GM19395 (cell line): ENCODE data around the gene GAPT.

Experiments used
- ATAC-seq: cut with Tn5 transposase; IDR thresholded peaks from one replicate; pipeline ENCODE4 v1.9.1; 2021; ENCODE audit warnings: mild to moderate bottlenecking, moderate library complexity; ENCODE audit not compliant: unreplicated experiment

The GAPT gene

GRCh38 chr5:58460732-58461286, 30.4 kb upstream of the GAPT start:
- peak; percentile 83 for ATAC-seq

GRCh38 chr5:58462154-58462553, 29.1 kb upstream of the GAPT start:
- ATAC-seq, result no peak

- ATAC-seq, result no peak
Measured at GRCh38 chr5:58462623-58463230, 28.5 kb upstream of the GAPT start.

- peak; percentile 99 for ATAC-seq
Measured at GRCh38 chr5:58466939-58467338, 24.3 kb upstream of the GAPT start.

- no peak for ATAC-seq
Measured at GRCh38 chr5:58469896-58470295, 21.3 kb upstream of the GAPT start.

- no peak for ATAC-seq
Measured at GRCh38 chr5:58475404-58475803, 15.8 kb upstream of the GAPT start.

- ATAC-seq, result no peak
Measured at GRCh38 chr5:58477760-58478376, 13.4 kb upstream of the GAPT start.

GRCh38 chr5:58481066-58481676, 10.1 kb upstream of the GAPT start:
- no peak for ATAC-seq

- ATAC-seq, result no peak
Measured at GRCh38 chr5:58481828-58482227, 9.4 kb upstream of the GAPT start.

GRCh38 chr5:58482536-58482935, 8.7 kb upstream of the GAPT start:
- no peak for ATAC-seq

GRCh38 chr5:58484505-58484904, 6.7 kb upstream of the GAPT start:
- no peak for ATAC-seq

- no peak for ATAC-seq
Measured at GRCh38 chr5:58486290-58486689, 4.9 kb upstream of the GAPT start.

- no peak for ATAC-seq
Measured at GRCh38 chr5:58490402-58491050, 709 bp upstream of the GAPT start.

GRCh38 chr5:58493141-58493540, 1.9 kb downstream of the GAPT start:
- no peak for ATAC-seq

- no peak for ATAC-seq
Measured at GRCh38 chr5:58496488-58496887, 5.3 kb downstream of the GAPT start.

- no peak for ATAC-seq
Measured at GRCh38 chr5:58497386-58497785, 6.2 kb downstream of the GAPT start.

GRCh38 chr5:58497921-58498320, 6.7 kb downstream of the GAPT start:
- no peak for ATAC-seq

GRCh38 chr5:58498340-58498942, 7.2 kb downstream of the GAPT start:
- no peak for ATAC-seq

GRCh38 chr5:58499231-58499630, 8.0 kb downstream of the GAPT start:
- ATAC-seq, result no peak

GRCh38 chr5:58499941-58500340, 8.7 kb downstream of the GAPT start:
- ATAC-seq, result no peak

- no peak for ATAC-seq
Measured at GRCh38 chr5:58501778-58502417, 10.7 kb downstream of the GAPT start.
